K562 (cell line): ENCODE data around the gene PSG1.
A peak's percentile ranks its signal among the peaks of the same experiment; 100 is the strongest.

Experiments used
- CBX8 ChIP-seq: fragments of 200-600 bp; sonication (generic); IDR thresholded peaks from 2 replicates; pipeline ENCODE4 v1.6.1; 2012; ENCODE audit warnings: borderline replicate concordance, mixed run types, low read depth, mild to moderate bottlenecking, moderate library complexity, mixed read lengths, low read length, control low read depth, inconsistent platforms; ENCODE audit not compliant: poor library complexity, severe bottlenecking; ENCODE audit errors: extremely low read depth
- ELF1 ChIP-seq: fragments of 200-800 bp; sonication (Bioruptor generic); IDR thresholded peaks from 2 replicates; pipeline ENCODE4 v1.6.1; 2016; ENCODE audit warnings: missing genetic modification characterization, missing compliant biosample characterization
- EZH2 ChIP-seq: IDR thresholded peaks from 2 replicates; pipeline ENCODE4 v1.6.1; 2012; ENCODE audit warnings: low read depth, mild to moderate bottlenecking, inconsistent platforms, low read length, borderline replicate concordance
- HDAC1 ChIP-seq, 2 experiments: fragments of 450-650 bp; IDR thresholded peaks; 2 replicates each; pipeline ENCODE4 v1.6.1; 2016 to 2017; ENCODE audit warnings: inconsistent platforms in 1 of 2, mild to moderate bottlenecking in 1 of 2, moderate library complexity in 1 of 2
- JUND ChIP-seq, 2 experiments: IDR thresholded peaks; 2 replicates in 1 of 2; 3 replicates in 1 of 2; pipeline ENCODE4 v1.6.1; 2011; ENCODE audit warnings: borderline replicate concordance in 2 of 2, low read depth in 2 of 2, low read length in 2 of 2, improper control_type of control experiment in 1 of 2, missing biosample characterization in 1 of 2, missing genetic modification characterization in 1 of 2, missing genetic modification reagents in 1 of 2
- MAX ChIP-seq: sonication (generic); formaldehyde crosslinking; IDR thresholded peaks from 2 replicates; pipeline ENCODE4 v1.9.0; 2022; ENCODE audit warnings: mild to moderate bottlenecking, missing genetic modification reagents
- MCM7 ChIP-seq, 2 experiments: fragments of 450-650 bp; IDR thresholded peaks; 2 replicates each; pipeline ENCODE4 v1.6.1; 2016 to 2018
- PHF8 ChIP-seq: fragments of 200-600 bp; sonication (generic); IDR thresholded peaks from 2 replicates; pipeline ENCODE4 v1.6.1; 2012; ENCODE audit warnings: mixed run types, mild to moderate bottlenecking, inconsistent platforms, low read length, moderate library complexity, borderline replicate concordance
- RERE ChIP-seq: sonication (generic); formaldehyde crosslinking; IDR thresholded peaks from 2 replicates; pipeline ENCODE4 v1.8.0; 2023; ENCODE audit warnings: missing genetic modification reagents, mild to moderate bottlenecking, borderline replicate concordance
- ZNF146 ChIP-seq: IDR thresholded peaks from one replicate; pipeline ENCODE4 v1.6.1; 2018; ENCODE audit warnings: missing compliant biosample characterization; ENCODE audit not compliant: unreplicated experiment
- ZNF668 ChIP-seq: fragments of 250-450 bp; sonication (Bioruptor Pico); IDR thresholded peaks from 2 replicates; pipeline ENCODE4 v1.8.0; 2022; ENCODE audit warnings: mild to moderate bottlenecking, inconsistent platforms
- TF ChIP-seq, protein P1 (sequence below), 3 experiments: IDR thresholded peaks in 2 of 3; conservative IDR thresholded peaks in 1 of 3; 2 replicates each; pipeline ENCODE4 v1.5.1; 2011 to 2012; ENCODE audit warnings: low read length in 3 of 3, mild to moderate bottlenecking in 3 of 3, control low read depth in 2 of 3, improper control_type of control experiment in 1 of 3, inconsistent platforms in 1 of 3, low read depth in 1 of 3, mixed read lengths in 1 of 3, moderate library complexity in 1 of 3; ENCODE audit not compliant: insufficient read depth in 2 of 3
- TF ChIP-seq, protein P2 (sequence below), 2 experiments: fragments of 450-650 bp; formaldehyde crosslinking in 1 of 2; IDR thresholded peaks; 2 replicates each; pipeline versions ENCODE4 v1.4.0 to v1.6.1; 2014 to 2020; ENCODE audit warnings: mild to moderate bottlenecking in 2 of 2, borderline replicate concordance in 1 of 2, low read depth in 1 of 2
- TF ChIP-seq, protein P3 (sequence below): sonication (generic); formaldehyde crosslinking; IDR thresholded peaks from 2 replicates; pipeline ENCODE4 v1.8.1; 2022; ENCODE audit warnings: missing genetic modification reagents

- TF ChIP-seq, protein P1, sequence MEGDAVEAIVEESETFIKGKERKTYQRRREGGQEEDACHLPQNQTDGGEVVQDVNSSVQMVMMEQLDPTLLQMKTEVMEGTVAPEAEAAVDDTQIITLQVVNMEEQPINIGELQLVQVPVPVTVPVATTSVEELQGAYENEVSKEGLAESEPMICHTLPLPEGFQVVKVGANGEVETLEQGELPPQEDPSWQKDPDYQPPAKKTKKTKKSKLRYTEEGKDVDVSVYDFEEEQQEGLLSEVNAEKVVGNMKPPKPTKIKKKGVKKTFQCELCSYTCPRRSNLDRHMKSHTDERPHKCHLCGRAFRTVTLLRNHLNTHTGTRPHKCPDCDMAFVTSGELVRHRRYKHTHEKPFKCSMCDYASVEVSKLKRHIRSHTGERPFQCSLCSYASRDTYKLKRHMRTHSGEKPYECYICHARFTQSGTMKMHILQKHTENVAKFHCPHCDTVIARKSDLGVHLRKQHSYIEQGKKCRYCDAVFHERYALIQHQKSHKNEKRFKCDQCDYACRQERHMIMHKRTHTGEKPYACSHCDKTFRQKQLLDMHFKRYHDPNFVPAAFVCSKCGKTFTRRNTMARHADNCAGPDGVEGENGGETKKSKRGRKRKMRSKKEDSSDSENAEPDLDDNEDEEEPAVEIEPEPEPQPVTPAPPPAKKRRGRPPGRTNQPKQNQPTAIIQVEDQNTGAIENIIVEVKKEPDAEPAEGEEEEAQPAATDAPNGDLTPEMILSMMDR (IDR thresholded peaks at IDR 0.05 in 2 of 3, conservative IDR thresholded peaks at IDR 0.05 in 1 of 3; ENCODE audit: insufficient read depth in 2 of 3, low read depth in 1 of 3, low read length in 3 of 3): 0 out of 6 replicates have a peak, but pooled peaks of 2 of the 3 experiments have one; percentile 1 to 28
- TF ChIP-seq JUND (IDR thresholded peaks at IDR 0.05; ENCODE audit: borderline replicate concordance, low read depth, low read length) (no peak), JUND (tag; IDR thresholded peaks at IDR 0.05; ENCODE audit: borderline replicate concordance, low read depth, low read length) (no peak), ZNF146 (CRISPR knock-in tag) (no peak), RERE (CRISPR knock-in tag) (no peak), MCM7 (IDR thresholded peaks at IDR 0.05) (no peak), CBX8 (no peak), PHF8 (no peak), MAX (CRISPR knock-in tag) (no peak), ELF1 (tag) (no peak), HDAC1 (IDR thresholded peaks at IDR 0.05) (no peak), EZH2 (no peak), ZNF668 (no peak)
- TF ChIP-seq, protein P2, sequence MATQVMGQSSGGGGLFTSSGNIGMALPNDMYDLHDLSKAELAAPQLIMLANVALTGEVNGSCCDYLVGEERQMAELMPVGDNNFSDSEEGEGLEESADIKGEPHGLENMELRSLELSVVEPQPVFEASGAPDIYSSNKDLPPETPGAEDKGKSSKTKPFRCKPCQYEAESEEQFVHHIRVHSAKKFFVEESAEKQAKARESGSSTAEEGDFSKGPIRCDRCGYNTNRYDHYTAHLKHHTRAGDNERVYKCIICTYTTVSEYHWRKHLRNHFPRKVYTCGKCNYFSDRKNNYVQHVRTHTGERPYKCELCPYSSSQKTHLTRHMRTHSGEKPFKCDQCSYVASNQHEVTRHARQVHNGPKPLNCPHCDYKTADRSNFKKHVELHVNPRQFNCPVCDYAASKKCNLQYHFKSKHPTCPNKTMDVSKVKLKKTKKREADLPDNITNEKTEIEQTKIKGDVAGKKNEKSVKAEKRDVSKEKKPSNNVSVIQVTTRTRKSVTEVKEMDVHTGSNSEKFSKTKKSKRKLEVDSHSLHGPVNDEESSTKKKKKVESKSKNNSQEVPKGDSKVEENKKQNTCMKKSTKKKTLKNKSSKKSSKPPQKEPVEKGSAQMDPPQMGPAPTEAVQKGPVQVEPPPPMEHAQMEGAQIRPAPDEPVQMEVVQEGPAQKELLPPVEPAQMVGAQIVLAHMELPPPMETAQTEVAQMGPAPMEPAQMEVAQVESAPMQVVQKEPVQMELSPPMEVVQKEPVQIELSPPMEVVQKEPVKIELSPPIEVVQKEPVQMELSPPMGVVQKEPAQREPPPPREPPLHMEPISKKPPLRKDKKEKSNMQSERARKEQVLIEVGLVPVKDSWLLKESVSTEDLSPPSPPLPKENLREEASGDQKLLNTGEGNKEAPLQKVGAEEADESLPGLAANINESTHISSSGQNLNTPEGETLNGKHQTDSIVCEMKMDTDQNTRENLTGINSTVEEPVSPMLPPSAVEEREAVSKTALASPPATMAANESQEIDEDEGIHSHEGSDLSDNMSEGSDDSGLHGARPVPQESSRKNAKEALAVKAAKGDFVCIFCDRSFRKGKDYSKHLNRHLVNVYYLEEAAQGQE (IDR thresholded peaks at IDR 0.05; ENCODE audit: borderline replicate concordance): no peak
- TF ChIP-seq, protein P2 (CRISPR knock-in tag; IDR thresholded peaks at IDR 0.05; ENCODE audit: low read depth): no peak
- TF ChIP-seq, protein P3, sequence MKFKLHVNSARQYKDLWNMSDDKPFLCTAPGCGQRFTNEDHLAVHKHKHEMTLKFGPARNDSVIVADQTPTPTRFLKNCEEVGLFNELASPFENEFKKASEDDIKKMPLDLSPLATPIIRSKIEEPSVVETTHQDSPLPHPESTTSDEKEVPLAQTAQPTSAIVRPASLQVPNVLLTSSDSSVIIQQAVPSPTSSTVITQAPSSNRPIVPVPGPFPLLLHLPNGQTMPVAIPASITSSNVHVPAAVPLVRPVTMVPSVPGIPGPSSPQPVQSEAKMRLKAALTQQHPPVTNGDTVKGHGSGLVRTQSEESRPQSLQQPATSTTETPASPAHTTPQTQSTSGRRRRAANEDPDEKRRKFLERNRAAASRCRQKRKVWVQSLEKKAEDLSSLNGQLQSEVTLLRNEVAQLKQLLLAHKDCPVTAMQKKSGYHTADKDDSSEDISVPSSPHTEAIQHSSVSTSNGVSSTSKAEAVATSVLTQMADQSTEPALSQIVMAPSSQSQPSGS: no peak
Observed at GRCh38 chr19:42919757-42920079, 40.2 kb upstream of the PSG1 start.
